HFF-Myc (cell line): ENCODE results near the gene UCHL1.

ENCODE experiments used
- DNase-seq: peaks from one replicate; pipeline ENCODE4 v3.0.0-alpha.2; 2011; ENCODE audit warnings: low read depth; ENCODE audit errors: extremely low read depth
- H3K4me3 ChIP-seq: replicated peaks from 2 replicates; pipeline ENCODE4 v1.5.1; 2011; ENCODE audit warnings: low read depth, mild to moderate bottlenecking, control low read depth, low read length
- CTCF ChIP-seq: IDR thresholded peaks from 2 replicates; pipeline ENCODE4 v1.5.1; 2012; ENCODE audit warnings: mild to moderate bottlenecking, low read depth, low read length, control low read depth; ENCODE audit errors: missing control alignments

Gene UCHL1

GRCh38 chr4:41232856-41233255 is 23.9 kb upstream of the UCHL1 start:
- no peak overlapping the region for H3K4me3 ChIP-seq
- no peak for TF ChIP-seq CTCF
- no peak for DNase-seq

- H3K4me3 ChIP-seq, result no peak overlapping the region
- no peak for TF ChIP-seq CTCF
- DNase-seq, result no peak
Measured at GRCh38 chr4:41236032-41236431, 20.7 kb upstream of the UCHL1 start.

DNA sequence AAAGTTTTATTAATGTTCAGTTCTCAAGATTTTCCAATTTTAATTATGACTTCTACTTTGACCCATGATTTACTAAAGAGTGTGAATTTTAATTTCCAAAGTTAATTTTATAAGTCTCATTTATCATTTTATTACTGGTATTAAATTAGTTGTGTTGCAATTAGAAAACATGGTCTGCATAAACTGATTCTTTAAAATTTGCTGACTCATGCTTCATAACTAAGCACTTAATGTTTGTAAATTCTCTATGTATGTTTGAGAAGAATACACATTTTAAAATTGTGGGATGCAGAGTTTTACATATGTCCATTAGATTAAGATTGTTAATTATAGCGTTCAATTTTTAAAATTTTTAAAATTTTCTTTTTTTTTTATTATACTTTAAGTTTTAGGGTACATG is 20.2 kb upstream of the UCHL1 start:
- no peak overlapping the region for H3K4me3 ChIP-seq
- TF ChIP-seq CTCF, result no peak
- no peak for DNase-seq

- no peak overlapping the region for H3K4me3 ChIP-seq
- DNase-seq, result no peak
- TF ChIP-seq CTCF, result no peak
Measured at GRCh38 chr4:41241919-41242318, 14.8 kb upstream of the UCHL1 start.

- no peak overlapping the region for H3K4me3 ChIP-seq
- no peak for TF ChIP-seq CTCF
- no peak for DNase-seq
Measured at GRCh38 chr4:41245983-41246382, 10.7 kb upstream of the UCHL1 start.

- no peak for DNase-seq
- no peak for TF ChIP-seq CTCF
- peak overlapping the region; percentile 91 for H3K4me3 ChIP-seq
Measured at GRCh38 chr4:41256131-41256739, 493 bp upstream of the UCHL1 start.
